ENCODE results near the gene RECK. TPM values are rescaled to one million over a fixed set of nuclear protein-coding genes. Genes with fewer than 3 reads are reported as not detected.

The RECK gene
- polyA plus RNA-seq, 1 donor, result 9.1 TPM

DNA sequence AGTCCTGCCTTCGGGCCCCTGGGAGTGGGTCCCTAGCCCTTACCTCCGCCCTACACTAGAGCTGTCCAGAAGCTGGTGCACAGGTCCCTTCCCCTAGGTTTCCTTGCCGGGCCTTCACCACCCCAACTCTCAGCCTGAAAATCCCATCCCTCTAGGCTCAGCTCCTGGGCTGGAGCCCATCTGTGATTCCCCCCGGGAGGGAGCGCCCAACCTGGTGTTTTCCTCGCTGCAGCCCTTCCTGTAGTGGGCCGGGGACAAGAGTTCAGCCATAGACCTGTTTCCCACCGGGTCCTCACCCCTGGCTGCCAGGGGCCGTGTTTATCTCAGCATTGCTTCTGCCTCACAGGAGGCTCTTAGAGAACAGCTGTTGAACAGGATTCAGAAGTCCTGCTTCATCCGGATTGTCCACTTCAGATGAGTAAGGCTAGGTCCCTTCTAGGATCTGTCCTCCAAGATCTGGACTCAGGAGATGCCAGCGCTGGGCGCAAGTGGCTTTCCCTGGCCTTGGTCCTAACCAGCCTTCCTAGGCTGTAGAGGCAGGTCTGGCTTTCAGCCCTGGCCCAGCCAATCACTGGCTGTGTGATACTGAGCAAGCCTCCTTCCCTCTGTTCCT, 100.8 kb downstream of the RECK start:
- Histone ChIP-seq H3K27ac (ENCODE audit: low read length) (peak overlapping the region; percentile 39), H3K9me3 (ENCODE audit: control insufficient read depth, low read depth, low read length) (no peaks in the 10 kb centered on the region), H3K27me3 (ENCODE audit: control insufficient read depth, insufficient read depth, low read length) (peaks cover 33% of the 10 kb centered on the region), H3K4me1 (ENCODE audit: control insufficient read depth, insufficient read depth, low read length) (peaks cover 20% of the 10 kb centered on the region), H3K4me3 (ENCODE audit: low read length) (peak overlapping the region; percentile 58), H3K36me3 (ENCODE audit: control insufficient read depth, insufficient read depth, low read length) (no peaks in the 10 kb centered on the region)
- peak; percentile 47 to 52 for DNase-seq
- WGBS (ENCODE audit: insufficient coverage, low lambda C conversion rate), result no CpG with 5 or more reads among the region's 12 CpGs

DNA sequence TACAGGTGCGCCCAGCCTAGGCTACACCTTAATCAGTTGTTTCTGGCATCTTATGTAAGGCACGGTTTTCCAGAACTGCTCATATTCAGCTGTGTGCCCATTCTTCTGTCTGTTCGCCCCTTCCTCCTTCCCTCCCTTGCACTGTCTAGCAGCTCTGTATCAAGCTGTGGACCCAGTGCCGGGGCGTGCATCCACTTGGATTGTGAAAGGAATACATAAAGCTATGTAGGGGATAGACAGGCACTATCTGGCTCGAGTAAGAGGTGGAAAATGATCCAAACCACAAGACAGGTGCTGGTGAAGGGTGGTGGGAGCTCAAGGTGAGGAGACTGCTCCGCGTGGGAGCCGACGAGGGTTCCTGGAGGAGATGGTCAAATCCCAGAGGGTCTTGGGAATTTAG, 101.8 kb downstream of the RECK start:
- peaks cover 33% of the 10 kb centered on the region for H3K27me3 ChIP-seq (ENCODE audit: control insufficient read depth, insufficient read depth, low read length)
- H3K9me3 ChIP-seq (ENCODE audit: control insufficient read depth, low read depth, low read length), result no peaks in the 10 kb centered on the region
- no peak for DNase-seq
- peaks cover 30% of the 10 kb centered on the region for H3K4me1 ChIP-seq (ENCODE audit: control insufficient read depth, insufficient read depth, low read length)
- no peak overlapping the region for H3K27ac ChIP-seq (ENCODE audit: low read length)
- 100% methylated on average over 1 of the region's 10 CpGs for WGBS (ENCODE audit: insufficient coverage, low lambda C conversion rate)
- no peaks in the 10 kb centered on the region for H3K36me3 ChIP-seq (ENCODE audit: control insufficient read depth, insufficient read depth, low read length)
- H3K4me3 ChIP-seq (ENCODE audit: low read length), result no peak overlapping the region

DNA sequence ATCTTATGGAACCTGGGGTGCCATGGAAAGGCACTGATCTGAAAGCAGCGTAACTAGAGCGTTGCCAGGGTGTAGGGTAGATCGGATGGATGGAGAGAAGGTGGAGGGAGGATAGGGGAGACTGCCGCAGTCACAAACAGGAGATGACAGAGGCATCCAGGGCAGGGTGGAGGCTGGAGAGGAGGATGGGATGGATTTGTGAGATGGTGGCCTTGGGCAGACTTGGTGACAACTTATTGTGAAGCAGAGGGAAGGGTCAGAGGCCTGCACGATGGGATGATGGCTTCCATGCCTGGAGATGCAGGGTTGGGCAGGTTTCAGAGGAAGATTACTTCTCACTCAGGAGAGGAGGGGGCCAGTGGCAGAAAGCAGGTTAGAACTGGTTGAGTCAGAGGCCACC, 102.2 kb downstream of the RECK start:
- peaks cover 33% of the 10 kb centered on the region for H3K27me3 ChIP-seq (ENCODE audit: control insufficient read depth, insufficient read depth, low read length)
- no peak overlapping the region for H3K27ac ChIP-seq (ENCODE audit: low read length)
- no peak for DNase-seq
- WGBS (ENCODE audit: insufficient coverage, low lambda C conversion rate), result no CpG with 5 or more reads among the region's 5 CpGs
- H3K4me3 ChIP-seq (ENCODE audit: low read length), result no peak overlapping the region
- H3K36me3 ChIP-seq (ENCODE audit: control insufficient read depth, insufficient read depth, low read length), result peaks cover 3% of the 10 kb centered on the region
- peaks cover 30% of the 10 kb centered on the region for H3K4me1 ChIP-seq (ENCODE audit: control insufficient read depth, insufficient read depth, low read length)
- no peaks in the 10 kb centered on the region for H3K9me3 ChIP-seq (ENCODE audit: control insufficient read depth, low read depth, low read length)

DNA sequence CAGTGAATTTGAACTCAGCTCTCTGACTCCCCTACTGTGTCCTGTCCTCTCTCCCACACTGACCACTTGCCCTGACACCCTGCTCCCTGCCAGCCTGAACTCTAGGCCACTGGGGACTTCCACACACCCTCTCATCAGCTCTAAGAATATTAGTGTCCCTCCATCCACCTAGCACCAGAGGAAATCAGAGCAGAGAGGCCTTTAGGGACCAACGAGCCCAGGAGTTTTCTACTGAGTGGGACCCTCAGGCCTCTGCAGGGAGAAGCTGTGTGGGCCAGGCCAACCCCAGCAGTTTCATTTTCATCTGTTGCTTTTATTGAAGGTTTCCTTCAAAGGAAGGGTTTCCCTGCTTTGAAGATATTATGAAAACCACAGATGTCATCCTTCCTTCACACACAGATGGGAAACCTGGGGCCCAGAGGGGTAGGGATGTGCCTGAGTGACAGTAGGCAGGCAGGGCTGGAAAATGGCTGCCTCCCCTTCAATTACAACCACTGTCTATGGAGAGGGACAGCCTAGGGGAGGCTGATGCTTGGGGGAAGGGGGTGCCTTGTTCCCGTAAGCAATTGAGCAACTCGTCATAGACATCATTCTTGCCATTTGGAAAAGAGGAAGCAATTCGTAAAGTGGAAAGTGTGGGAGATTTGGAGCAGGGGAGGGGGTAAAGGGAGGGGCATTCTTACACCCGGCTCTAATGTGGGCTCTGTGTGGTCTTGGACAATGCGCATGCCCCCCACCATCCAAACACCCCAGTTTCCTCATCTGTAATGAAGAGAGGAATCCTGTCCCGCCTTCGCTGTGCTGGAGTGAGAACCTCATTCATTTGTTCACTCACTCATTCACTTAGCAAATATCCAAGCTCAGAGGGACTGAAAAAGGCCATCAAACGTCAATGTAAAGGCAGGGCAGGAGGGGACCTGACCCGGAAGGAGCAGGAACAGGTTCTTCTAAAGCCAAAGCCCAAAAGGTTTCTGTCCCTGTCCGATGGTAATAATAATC, 103.7 kb downstream of the RECK start:
- no peak for DNase-seq
- H3K36me3 ChIP-seq (ENCODE audit: control insufficient read depth, insufficient read depth, low read length), result peaks cover 4% of the 10 kb centered on the region
- H3K4me3 ChIP-seq (ENCODE audit: low read length), result no peak overlapping the region
- H3K27ac ChIP-seq (ENCODE audit: low read length), result no peak overlapping the region
- H3K9me3 ChIP-seq (ENCODE audit: control insufficient read depth, low read depth, low read length), result peaks cover 3% of the 10 kb centered on the region
- no CpG with 5 or more reads among the region's 11 CpGs for WGBS (ENCODE audit: insufficient coverage, low lambda C conversion rate)
- peaks cover 24% of the 10 kb centered on the region for H3K27me3 ChIP-seq (ENCODE audit: control insufficient read depth, insufficient read depth, low read length)
- H3K4me1 ChIP-seq (ENCODE audit: control insufficient read depth, insufficient read depth, low read length), result peaks cover 30% of the 10 kb centered on the region

DNA sequence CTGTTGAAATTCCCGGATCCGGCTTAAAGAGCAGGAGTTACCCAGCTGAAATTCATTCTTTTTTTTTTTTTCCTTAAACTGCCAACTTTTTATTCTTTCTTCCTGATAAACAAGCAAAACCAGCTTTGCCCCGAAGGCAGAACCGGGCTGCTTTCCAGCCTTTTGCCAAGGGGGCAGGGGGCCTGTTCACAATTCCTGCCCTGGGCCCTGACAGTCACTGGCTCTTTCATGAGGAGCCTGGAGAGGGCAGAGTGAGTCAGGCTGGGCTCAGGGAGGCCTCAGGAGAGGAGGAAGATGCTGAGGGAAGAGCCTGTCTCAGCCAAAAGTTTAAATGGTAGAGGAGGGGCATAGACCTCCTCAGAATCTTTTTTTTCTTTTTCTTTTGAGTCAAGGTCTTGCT, 104.6 kb downstream of the RECK start:
- no CpG with 5 or more reads among the region's 4 CpGs for WGBS (ENCODE audit: insufficient coverage, low lambda C conversion rate)
- peaks cover 25% of the 10 kb centered on the region for H3K4me1 ChIP-seq (ENCODE audit: control insufficient read depth, insufficient read depth, low read length)
- H3K4me3 ChIP-seq (ENCODE audit: low read length), result no peak overlapping the region
- H3K36me3 ChIP-seq (ENCODE audit: control insufficient read depth, insufficient read depth, low read length), result peaks cover 4% of the 10 kb centered on the region
- peaks cover 10% of the 10 kb centered on the region for H3K9me3 ChIP-seq (ENCODE audit: control insufficient read depth, low read depth, low read length)
- H3K27ac ChIP-seq (ENCODE audit: low read length), result no peak overlapping the region
- DNase-seq, result no peak
- H3K27me3 ChIP-seq (ENCODE audit: control insufficient read depth, insufficient read depth, low read length), result peaks cover 17% of the 10 kb centered on the region

DNA sequence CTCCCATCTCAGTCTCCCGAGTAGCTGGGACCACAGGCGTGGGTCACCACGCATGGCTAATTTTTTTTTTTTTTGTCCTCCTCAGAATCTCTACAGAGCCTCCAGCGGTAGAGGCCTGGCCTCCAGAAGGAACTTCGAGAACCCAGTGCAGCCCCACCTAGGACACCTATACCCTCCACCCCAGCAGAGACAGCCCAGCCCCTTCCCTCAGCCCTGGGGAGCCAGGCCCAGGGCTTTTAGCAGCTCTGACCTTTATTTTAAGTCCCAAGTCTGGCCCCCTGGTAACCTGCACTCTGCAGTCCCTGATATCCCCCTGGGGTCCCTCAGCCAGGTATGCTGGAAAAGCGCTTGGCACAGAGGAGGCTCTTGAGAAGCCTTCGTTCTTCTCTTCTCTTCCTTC, 105.0 kb downstream of the RECK start:
- Histone ChIP-seq H3K4me1 (ENCODE audit: control insufficient read depth, insufficient read depth, low read length) (peaks cover 25% of the 10 kb centered on the region), H3K27ac (ENCODE audit: low read length) (no peak overlapping the region), H3K27me3 (ENCODE audit: control insufficient read depth, insufficient read depth, low read length) (peaks cover 17% of the 10 kb centered on the region), H3K36me3 (ENCODE audit: control insufficient read depth, insufficient read depth, low read length) (peaks cover 4% of the 10 kb centered on the region), H3K4me3 (ENCODE audit: low read length) (no peak overlapping the region), H3K9me3 (ENCODE audit: control insufficient read depth, low read depth, low read length) (peaks cover 13% of the 10 kb centered on the region)
- WGBS (ENCODE audit: insufficient coverage, low lambda C conversion rate), result 100% methylated on average over 1 of the region's 7 CpGs
- no peak for DNase-seq

DNA sequence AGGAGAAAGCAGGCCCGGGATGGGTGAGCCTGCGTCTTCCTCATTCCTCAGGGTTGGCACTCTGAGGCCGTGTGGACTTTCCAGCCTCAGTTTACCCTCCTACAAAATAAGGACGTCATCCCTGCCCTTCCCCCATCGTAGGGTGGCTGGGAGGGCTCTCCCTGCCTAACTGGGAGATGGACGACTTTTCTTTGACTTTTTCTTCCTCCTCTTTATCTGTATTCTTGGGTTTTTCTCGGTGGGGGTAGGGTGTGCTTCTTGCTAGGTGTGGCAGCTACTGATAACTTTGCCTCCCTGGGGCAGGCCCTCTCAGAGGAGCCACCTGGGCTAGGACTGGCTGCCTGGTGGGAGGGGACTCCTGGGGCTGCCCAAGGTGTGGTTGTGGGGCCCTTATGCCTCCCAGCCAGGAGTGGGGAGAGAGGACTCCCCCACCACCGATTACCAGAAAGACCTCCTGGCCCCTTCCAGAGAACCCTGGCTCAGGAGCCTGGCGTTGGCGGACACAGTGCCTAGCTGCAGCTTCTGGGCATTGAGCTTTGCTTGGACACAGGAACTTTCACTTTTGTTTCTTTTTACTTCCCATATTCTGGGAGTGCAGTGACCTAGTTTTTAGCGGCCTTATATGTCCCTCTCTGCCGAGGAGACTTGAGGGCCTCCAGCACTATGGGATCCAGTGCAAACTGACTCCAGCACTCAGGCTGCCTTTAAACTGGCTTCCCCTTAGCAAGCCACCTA, 106.0 kb downstream of the RECK start:
- peak in 1 of 2 donors; percentile 73 for DNase-seq
- peaks cover 17% of the 10 kb centered on the region for H3K4me1 ChIP-seq (ENCODE audit: control insufficient read depth, insufficient read depth, low read length)
- no peak overlapping the region for H3K4me3 ChIP-seq (ENCODE audit: low read length)
- WGBS (ENCODE audit: insufficient coverage, low lambda C conversion rate), result 40% methylated on average over 1 of the region's 12 CpGs
- peaks cover 8% of the 10 kb centered on the region for H3K27me3 ChIP-seq (ENCODE audit: control insufficient read depth, insufficient read depth, low read length)
- H3K9me3 ChIP-seq (ENCODE audit: control insufficient read depth, low read depth, low read length), result peaks cover 14% of the 10 kb centered on the region
- peak overlapping the region; percentile 48 for H3K27ac ChIP-seq (ENCODE audit: low read length)
- peaks cover 7% of the 10 kb centered on the region for H3K36me3 ChIP-seq (ENCODE audit: control insufficient read depth, insufficient read depth, low read length)

DNA sequence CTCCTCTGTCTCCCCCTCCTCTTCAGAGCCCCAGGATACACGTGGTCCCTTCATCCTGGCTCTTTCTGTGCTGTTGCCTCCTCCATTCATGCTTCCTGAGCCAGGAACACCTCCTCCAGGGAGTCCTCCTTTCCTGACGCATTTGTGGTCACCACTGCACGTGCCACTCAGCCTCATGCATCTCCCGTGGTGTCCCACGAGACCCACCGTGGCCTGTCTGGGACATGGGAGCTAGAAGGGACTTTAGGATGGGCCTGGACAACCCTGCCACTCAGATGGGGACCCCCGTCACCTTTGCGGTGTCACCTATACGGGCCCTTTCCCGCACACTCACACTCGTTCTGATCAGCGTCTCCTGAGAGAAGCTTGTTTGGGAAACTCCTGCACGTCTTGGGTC, 106.5 kb downstream of the RECK start:
- Histone ChIP-seq H3K4me3 (ENCODE audit: low read length) (no peak overlapping the region), H3K9me3 (ENCODE audit: control insufficient read depth, low read depth, low read length) (peaks cover 14% of the 10 kb centered on the region), H3K4me1 (ENCODE audit: control insufficient read depth, insufficient read depth, low read length) (peaks cover 16% of the 10 kb centered on the region), H3K36me3 (ENCODE audit: control insufficient read depth, insufficient read depth, low read length) (peaks cover 8% of the 10 kb centered on the region), H3K27ac (ENCODE audit: low read length) (peak overlapping the region; percentile 48), H3K27me3 (ENCODE audit: control insufficient read depth, insufficient read depth, low read length) (peaks cover 6% of the 10 kb centered on the region)
- WGBS (ENCODE audit: insufficient coverage, low lambda C conversion rate), result no CpG with 5 or more reads among the region's 13 CpGs
- no peak for DNase-seq

DNA sequence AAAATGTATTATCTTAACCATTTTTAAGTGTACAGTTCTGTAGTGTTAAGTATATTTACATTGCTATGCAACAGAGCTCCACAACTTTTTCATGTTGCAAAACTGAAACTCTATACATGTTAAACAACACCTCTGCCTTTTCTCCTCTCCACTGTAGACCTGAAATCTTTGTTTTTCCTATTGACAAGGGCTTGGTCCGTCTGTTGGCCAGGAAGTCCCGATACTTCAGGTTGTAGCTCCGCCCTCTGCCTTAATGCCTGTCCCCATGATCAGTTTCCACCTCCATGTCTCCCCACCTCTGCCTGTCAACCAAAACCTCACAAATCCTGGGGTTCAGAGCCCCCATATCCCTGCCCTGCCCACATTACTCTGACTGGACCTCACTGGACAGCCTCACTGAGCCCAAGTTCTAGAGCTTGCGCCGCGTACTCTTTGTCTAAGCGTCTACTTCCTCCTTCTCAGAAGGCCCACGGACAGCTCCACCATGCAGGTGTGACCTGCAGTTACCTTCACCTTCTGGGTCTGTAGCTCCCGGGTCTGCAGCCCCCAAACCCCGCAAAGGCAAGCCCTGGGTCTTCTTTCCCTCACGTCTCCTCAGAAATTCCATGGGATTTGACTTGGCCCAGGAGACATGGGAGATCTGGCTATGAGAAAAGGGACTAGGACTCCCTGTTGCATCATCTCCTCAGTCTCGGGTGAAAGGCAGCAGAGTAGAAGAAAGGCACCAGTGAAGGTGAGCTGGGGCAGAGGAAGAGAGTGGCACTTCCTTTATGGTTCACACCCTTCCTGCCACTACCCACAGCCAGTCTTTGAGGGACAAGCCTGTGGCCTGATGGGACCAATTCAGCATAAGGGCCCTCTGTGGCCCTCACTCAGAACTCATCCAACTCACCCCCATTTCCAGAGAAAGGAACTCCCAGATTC, 107.9 kb downstream of the RECK start:
- no peak overlapping the region for H3K27ac ChIP-seq (ENCODE audit: low read length)
- peaks cover 22% of the 10 kb centered on the region for H3K4me1 ChIP-seq (ENCODE audit: control insufficient read depth, insufficient read depth, low read length)
- peaks cover 11% of the 10 kb centered on the region for H3K36me3 ChIP-seq (ENCODE audit: control insufficient read depth, insufficient read depth, low read length)
- no peak overlapping the region for H3K4me3 ChIP-seq (ENCODE audit: low read length)
- no peak for DNase-seq
- H3K27me3 ChIP-seq (ENCODE audit: control insufficient read depth, insufficient read depth, low read length), result no peaks in the 10 kb centered on the region
- WGBS (ENCODE audit: insufficient coverage, low lambda C conversion rate), result 100% methylated on average over 1 of the region's 12 CpGs
- H3K9me3 ChIP-seq (ENCODE audit: control insufficient read depth, low read depth, low read length), result peaks cover 14% of the 10 kb centered on the region

All from large intestine (tissue), 3 donors.